Activated T-cell treated with anti-CD3 and anti-CD28 coated beads, Interleukin-2, amount 50 U/mL, for 48 hours (primary cell): Measurements from ENCODE around the gene NT5DC3.
"Not testable (repeated sequence)": the region's sequence is repeated elsewhere in the genome, so short reads cannot be mapped to it uniquely, and the experiment has no call there.

Source experiments
- DNase-seq, 2 experiments: peaks; one replicate each; pipeline ENCODE4 v3.0.0-alpha.2; 2020

The NT5DC3 gene

DNA sequence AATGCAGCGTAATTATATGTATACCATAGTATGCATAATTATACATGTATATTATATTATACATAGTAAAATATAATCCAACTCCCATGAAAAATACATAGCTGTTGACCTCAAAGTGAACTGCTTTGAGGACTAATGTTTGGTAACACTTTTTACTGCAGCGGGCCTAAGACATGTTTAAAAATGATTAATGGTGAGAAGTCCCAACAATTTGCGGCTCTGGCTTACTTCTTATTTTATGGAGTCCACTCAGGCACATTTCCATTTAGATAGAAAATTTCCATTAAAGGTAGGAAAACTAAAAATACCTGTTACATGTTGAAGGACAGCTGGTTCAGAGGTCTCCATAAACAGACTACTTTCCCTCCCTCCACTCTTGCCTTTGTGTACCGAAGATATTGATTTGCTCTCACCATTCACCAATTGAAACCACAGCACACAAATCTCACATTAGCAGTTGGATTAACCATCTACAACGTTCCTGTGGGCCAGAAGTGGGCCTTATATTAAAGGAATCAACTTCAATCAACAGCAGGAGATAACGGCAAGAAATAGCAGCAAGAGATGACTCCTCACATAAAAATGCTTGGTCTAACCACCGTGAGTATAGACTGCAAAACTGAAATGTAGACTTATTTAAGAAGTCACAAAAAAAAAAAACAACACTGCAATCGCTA, 14.1 kb upstream of the NT5DC3 start:
- no peak for DNase-seq

DNA sequence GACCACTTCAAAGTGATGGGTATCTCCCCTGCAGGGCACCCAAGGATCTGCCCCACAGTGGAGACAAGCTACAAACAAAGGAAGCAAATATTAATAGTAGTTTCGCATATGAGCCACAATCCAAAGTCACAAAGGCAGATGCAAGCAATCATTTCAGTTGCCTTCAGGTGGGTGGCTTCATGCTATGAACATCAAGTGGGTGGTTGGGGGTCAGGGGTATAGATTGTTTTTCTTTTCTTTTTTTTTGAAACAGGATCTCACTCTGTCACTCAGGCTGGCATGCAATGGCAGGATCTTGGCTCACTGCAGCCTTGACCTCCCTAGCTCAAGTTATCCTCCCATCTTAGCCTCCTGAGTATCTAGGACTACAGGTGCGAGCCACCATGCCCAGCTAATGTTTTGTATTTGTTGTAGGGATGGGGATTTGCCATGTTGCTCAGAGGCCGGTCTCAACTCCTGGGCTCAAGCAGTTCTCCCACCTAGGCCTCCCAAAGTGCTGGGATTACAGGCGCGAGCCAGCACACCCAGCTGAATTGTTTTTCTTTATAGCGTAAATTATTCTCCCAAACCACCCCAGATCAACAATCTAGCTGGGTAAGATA, 13.4 kb upstream of the NT5DC3 start:
- no peak for DNase-seq

DNA sequence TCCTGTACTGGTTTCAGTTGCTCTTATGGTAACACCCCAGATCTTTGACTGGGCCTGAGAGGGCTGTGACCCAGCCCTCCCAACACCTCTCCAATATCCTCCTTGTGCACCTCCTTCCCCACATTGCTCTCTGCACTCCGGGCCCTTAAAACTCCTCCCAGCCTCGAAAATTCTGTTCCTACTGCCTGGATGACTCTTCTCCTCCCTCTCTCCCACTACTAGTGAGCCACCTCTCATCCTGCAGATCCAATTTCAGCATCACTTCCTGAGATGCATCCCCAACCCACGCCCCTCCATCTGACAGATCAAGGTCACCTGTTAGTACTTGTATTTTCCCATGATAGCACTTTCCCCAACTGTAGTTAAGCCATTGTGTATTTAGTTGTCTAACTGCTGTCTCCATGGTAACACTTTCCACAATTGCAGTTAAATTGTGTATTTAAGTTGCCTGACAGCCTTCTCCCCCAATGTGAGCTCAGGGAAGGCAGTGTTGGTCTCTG, 11.5 kb upstream of the NT5DC3 start:
- no peak for DNase-seq

DNA sequence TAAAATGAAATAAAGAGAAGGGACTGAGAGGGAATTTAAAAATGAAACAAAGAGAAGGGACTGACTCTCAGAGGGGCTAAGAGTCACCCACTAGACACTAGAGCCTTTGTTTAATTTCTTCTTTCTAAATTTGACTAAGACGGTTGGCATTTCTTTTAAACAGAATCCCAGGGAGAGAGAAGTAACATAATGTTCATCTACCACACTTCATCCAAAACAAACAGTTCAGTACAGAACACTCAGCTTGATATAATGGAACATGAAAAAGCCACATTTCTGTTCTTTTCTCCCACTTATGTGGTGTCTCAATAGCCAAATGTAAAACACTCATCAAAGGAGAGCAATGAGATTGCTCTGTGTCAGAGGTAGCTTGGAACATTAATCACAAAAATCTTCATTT, 10.1 kb upstream of the NT5DC3 start:
- DNase-seq: no peak

DNA sequence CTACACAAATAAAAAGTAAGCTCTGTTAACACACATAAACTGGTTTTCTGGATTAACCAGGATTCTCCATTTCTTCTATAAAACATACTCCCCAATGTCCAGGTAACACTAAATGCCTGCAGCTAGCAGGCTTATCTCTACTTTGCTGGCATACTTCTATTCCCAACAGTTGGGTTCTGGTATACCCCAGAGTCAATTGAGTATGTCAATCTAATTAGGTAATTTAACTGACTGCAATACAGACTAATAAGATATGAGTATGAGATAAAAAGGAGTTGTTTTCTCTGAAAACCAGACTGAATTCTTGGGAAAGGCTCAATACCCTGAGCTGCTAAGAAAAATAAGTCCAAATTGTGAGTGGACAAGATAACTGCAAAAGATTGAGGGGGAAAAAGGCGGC, 9.4 kb upstream of the NT5DC3 start:
- DNase-seq: no peak

DNA sequence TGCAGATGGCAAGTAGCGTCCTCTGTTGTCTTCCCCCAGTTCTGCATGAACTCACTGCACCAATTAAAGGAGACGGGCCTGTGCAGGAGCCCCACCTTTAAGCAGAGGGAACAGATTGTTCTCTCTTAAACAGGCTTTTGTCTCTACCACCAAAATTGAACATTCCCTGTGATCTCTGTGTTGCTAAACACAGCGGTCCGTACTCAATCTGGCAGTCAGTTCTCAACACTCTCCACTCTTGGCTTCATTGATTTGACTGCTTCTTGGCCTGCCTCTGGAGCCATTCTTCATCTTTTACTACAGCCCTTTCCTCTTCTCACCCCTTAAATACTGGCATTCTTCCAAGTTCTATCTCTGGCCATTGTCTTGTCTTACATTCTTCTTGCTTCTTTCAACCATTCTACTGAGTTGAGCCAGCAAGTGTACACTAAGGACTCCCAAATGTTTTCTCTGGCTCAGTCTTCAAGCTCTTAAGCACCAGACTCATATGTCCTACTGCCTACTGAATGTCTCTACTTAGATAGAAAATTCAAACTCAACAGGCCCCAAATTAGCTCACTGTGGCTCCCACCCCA, 8.0 kb upstream of the NT5DC3 start:
- no peak for DNase-seq

DNA sequence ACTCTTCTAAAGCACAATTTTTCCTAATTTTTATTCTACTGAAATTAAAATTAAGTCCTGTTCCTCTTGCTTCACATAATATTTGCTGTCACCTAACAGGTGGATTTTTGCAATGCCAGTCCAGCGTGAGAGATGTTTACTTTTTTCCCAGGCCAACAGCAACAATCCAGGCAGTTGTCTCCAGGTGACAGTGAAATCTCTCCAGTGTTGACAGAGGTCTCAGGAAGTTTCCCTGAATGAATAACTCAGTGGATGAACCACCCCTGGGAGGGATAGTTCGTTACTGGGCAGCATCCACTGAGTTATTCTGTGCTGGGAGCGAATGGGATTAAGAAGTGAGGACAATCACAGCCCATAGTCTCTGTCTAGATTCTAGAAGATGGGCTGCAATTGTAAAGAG, 7.1 kb upstream of the NT5DC3 start:
- DNase-seq: no peak

DNA sequence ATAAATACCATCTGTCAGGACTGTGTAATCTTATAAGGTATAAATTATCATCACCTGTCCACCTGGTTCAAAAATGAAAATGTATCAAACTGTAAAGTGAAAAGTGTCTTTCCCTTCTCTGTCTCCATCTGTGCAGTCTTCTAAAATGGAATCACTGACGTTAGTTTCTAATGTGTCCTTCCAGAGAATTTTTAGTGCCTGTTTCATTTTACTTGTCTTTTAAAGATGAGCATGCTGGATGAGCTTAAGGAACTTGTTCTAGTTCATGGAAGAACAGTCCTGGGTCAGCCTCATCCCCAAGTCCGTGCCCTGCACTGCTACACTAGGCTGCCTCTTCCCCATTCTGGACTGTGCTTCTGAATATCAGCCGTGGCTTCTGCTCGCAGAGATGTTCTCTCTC, 5.4 kb upstream of the NT5DC3 start:
- no peak for DNase-seq

DNA sequence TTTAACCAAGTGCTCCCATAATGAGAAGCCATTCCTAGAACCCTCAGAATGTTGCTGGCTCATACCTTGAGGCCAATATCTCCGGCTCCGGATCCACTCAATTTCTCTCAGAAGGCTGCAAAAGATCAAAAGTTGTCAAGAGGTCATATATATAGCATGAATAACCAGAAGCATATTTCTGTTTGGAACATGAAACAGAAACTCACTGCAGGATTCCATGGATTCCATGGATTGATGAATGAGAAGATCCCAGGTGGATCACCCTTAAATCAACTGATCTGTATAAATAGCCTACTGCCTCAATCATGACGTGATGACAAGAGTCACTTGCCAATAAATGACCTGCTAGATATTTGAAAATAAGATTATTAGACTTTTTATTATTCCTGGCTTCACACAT, 3.3 kb upstream of the NT5DC3 start:
- no peak for DNase-seq

DNA sequence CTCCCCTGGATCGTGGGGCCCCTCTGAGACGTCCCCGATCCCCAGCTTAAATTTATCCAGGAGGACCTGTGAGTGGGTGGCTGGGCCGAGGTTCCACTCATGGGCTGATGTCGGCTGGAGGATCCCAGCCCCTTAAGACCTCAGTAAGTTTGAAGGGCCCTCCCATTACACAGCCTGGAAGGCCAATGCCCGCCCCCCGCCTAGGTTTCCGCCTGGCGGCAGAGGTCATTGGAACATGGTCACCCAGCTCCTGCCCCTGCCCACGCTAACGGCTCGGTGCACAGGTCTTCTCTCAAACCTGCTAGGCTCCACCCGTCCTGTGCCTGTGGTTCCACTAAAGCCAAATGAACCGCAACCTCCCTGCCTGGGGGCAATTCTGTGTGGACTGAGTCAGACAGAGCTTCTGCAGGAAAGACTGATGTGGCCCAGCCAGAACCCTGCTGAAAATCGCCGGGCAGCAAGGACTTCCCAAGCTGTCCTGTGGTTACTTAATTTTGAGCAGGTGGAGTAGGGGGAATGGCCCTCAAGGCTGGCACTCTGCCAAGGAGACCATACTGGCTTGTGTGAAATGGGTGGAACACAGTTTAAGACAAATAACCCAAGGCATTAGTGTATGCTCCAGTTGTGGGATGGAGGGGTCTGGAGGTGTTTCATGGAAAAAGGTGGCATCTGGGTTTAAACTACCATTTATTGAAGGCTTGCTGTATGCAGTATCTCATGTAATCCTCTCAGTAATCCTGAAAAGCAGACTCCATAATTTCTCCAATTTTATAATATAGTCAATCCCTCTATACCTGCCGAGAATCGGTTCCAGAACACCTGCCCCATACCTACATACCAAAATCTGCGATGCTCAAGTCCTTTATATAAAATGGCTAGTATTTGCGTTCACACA, 903 bp upstream of the NT5DC3 start:
- peak; percentile 66 to 67 for DNase-seq

DNA sequence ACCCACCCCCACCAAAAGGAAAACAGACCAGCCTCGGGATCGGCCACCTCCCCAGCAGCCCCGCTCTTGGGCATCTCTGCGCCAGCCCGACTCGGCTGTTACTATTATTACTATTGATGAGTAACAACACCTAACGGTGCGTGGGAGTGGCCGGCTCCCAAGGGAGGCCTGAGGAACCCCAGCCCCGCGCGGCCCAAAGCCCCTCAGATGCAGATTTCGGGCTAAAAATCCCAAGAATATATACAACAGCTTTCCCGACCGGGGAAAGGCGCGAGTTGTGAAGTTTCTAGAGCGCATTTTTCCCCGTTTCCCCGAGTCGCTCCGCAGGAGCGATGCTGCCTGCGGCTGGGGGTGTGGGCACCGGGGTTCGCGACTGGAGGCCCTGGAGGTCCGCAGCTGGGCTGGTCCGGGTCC, 565 bp downstream of the NT5DC3 start:
- peak in 1 of 2 experiments; percentile 52 for DNase-seq

DNA sequence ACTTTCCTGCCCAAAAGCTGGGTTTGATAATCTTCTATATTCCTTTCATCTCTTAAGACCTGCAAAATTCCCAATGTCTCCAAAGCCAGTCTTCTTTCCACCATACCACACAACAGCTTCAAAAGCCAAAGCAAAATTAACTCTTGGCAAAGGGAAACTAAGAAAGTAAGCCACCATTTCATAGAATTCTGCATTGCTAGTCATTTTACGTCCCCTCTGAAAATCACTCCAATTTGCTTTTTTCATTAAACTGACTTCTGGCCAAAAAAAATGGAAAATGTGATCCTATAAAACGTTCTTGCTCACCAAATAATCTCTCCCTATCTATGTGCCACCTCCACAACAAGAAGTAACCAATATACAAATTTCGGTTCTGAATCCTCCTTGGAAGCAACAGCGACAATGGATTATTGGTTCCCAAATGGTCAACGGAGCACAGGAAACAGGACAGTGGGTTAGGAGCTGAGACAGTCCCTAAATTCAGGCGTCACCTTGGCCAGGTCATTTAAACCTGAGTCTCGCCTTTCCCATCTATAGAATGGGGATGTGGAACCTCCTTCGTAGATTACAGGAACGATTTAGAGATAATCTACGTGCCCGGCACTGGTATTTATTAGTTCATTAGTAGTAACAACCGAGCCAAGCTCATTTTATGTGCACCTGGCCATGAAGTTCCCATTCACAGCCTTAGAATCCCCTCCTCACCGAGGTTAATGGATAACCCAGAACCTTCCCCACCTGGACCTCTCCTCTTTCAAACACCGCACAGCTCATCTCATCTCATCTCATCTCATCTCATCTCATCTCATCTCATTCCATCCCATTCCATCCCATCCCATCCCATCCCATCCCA, 1.2 kb downstream of the NT5DC3 start:
- no peak for DNase-seq

DNA sequence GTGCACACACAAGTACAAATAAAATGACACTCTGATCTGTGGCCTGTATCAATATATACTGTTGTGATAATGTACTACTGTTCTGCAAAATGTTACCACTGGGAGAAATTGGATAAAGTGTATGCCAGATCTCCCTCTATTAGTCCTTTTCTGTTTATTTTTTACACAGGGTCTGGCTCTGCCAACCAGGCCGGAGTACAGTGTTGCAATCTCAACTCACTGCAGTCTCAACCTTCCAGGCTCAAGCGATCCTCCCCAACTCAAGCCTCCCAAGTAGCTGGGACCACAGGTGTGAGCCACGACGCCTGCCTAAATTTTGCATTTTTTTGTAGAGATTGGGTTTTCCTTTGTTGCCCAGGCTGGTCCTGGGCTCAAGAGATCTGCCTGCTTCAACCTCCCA, 1.9 kb downstream of the NT5DC3 start:
- DNase-seq: no peak

DNA sequence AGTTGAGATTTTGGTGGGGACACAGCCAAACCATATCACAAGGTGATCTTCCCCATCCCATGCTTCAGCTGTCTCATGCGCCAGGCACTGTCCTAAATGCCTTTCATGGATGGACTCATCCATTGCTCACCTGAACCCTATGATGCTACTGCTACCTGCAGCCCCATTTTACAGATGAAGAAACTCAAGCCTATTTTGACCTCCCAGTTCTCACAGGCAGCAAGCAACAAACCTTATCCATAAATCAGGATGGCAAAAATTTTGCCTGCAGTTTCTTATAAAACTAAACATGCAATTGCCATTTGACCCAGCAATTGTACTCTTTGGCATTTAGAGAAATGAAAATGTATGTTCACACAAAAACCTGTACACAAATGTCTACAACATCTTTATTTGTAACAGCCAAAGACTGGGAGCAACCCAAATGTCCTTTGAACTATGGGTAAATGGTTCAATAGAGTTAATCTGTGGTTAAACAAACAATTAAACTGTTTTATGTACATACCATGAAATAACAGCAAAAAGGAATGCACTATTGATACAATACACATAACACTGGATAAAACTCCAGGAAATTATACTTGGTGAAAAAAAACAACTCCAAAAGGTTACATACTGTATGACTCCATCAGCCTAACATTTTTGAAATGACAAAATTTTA, 2.6 kb downstream of the NT5DC3 start:
- DNase-seq: no peak

DNA sequence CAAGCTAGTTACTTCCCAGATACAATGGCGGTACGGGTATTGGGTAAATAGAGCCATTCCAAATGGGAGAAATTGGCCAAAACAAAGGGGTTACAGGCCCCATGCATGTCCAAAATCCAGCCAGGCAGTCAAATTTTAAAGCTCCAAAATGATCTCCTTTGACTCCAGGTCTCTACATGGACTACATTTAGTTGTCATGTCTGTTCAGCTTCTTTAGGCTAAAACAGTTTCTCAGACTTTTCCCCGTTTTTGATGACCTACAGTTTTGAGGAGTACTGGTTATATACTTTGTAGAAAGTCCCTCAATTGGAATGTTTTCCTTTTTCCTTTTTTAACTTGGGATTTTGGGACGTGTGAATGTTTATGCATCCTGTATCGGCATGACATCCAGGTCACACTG, 4.7 kb downstream of the NT5DC3 start:
- no peak for DNase-seq

DNA sequence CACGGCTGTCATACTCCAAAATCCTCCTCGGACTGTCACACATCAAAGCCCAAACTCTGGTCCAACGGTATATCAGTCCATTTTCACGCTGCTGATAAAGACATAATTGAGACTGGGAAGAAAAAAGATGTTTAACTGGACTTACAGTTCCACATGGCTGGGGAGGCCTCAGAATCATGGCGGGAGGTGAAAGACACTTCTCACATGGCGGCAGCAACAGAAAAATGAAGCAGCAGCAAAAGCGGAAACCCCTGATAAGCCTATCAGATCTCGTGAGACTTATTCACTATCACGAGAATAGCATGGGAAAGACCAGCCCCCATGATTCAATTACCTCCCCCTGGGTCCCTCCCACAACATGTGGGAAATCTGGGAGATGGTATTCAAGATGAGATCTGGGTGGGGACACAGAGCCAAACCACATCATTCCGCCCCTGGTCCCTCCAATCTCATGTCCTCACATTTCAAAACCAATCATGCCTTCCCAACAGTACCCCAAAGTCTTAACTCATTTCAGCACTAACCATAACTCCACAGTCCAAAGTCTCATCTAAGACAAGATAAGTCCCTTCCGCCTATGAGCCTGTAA, 5.2 kb downstream of the NT5DC3 start:
- not testable (repeated sequence) for DNase-seq

DNA sequence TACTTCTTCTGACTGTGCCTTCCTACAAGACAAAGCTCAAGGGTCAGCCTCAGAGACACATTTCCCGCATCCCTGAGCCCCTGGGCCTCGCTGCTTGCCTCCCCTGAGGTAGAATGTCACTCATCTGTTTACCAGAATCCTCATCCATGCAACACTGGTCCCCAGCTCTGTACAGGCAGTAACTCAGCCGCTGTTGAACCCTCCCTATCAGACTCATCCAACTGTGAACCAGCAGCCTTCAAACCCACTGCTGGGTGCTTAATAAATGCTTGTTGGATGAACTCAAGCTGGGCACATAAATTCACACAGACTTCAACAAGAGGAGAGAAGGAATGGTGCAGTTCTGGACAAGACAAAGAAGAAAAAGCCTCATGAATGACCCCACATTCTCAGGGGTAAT, 6.1 kb downstream of the NT5DC3 start:
- DNase-seq: no peak

DNA sequence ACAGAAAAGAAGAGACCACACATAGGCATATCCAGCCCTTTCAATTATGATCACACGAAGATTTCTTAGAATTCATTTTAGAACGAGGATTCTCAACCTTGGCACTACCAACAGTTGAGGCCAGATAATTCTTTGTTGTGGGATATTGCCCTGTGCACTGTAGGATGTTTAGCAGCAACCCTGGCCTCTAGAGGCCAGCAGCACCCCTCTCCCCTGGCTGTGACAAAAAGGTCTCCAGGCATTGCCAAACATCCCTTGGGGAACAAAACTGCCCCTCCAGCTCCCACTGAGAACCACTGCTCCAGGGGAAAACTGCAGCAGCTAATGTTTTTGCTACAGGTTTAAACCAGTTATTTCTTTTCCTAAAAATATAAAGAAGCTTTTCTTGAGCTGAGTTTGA, 7.1 kb downstream of the NT5DC3 start:
- DNase-seq: no peak

DNA sequence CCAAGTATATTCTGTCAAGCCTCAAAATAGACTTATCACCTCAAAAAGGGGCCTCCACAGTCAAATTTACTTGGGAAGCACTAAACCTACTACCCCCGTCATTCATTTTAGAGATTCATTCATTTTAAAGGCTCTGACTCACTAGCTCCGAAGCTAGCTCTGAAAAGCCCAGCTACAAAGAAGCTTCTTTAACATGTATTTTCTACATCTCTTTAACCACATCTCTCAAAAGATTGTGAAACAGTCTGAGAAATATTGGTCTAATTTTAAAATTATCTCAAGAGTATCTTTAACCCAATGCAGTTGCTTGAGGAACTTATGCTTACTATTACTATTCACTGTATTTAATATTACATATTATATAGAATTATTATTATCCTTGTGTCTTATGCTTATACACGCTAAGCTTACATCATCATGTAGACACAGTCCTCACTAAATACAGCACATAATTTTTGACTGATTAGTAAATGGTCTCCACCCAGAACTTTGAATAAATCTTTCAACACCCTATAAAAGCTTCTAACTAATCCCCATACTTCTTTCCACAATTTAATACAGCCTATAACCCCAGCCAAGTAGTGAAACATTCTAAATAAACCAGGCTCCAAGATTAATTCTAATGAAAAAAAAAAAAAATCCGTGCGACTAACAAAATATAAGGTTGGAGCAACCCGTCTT, 7.8 kb downstream of the NT5DC3 start:
- DNase-seq: no peak

DNA sequence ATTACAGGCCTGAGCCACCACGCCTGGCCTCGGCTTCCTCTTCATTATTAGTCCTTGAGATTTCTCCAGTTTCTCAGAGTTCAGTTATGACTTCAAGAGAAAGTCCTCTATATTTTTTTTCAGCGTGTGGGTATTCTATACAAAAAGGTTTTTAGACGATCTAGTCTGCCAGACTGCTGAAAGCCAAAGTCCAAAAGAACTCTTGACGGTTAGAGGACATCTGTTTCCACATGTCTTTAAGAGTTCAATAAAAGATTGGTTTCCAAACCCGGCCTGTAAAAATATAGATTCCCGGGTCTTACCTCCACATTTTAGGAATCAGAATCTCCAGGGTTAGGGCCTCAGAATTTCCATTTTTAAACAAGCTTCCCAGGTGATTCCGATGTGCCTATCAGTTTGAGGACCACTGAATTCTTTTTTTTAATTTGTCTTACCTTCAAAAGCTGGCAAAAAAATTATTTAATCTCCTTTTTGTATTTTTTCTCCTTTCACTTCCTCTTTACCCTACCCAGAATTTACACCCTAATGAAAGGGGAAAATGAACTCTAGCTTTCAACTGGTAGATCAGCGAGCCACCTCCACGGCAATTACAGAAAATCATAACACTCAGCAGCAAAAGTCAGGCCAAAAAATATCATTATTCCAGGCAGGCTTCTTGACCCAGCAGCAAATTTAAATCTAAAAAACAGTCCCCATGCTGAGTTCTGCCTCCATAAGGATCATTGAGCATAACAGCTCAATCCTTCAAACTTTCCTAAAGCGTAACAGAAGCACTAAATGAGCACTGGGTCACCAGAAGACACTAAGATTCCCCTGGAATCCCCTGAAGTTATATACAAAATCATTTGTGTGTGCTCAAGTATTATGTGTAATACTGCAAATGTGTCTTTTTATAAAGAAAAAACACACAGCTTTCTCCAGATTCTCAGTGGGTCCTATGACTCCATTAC, 8.7 kb downstream of the NT5DC3 start:
- DNase-seq: no peak
